A549 (cell line): ENCODE data around the gene TAF1D. TPM values are rescaled to one million over a fixed set of nuclear protein-coding genes. Genes with fewer than 3 reads are reported as not detected.

Experiments used
- ATAC-seq, 2 experiments: fragments of 200-7000 bp in 1 of 2; fragments of >200 bp in 1 of 2; cut with Nextera tagmentation in 1 of 2; cut with Tn5 transposase in 1 of 2; 3 replicates each; pipeline versions ENCODE4 v1.8.0 to v1.9.1; 2018 to 2020; ENCODE audit warnings: mild to moderate bottlenecking in 1 of 2, moderate library complexity in 1 of 2
- CTCF ChIA-PET: fragments of 300-600 bp; sonication (Branson Sonifier 250); formaldehyde crosslinking; extraction: SDS; loops from one replicate; lab custom pipeline; 2021; ENCODE audit warnings: antibody characterized with exemption, inconsistent platforms; lab: Yijun Ruan, JAX
- POLR2A ChIA-PET: fragments of 350-600 bp; formaldehyde crosslinking; extraction: SDS; loops from one replicate; lab custom pipeline; 2021; ENCODE audit warnings: antibody characterized with exemption, inconsistent platforms; lab: Yijun Ruan, JAX
- DNase-seq, 2 experiments: peaks; one replicate each; pipeline versions ENCODE4 v3.0.0 to v3.0.0-alpha.2; 2011 to 2016; ENCODE audit warnings: low read depth in 1 of 2, low spot score in 1 of 2
- FAIRE-seq: peaks from 2 replicates; lab custom pipeline; 2011; peaks lifted over from hg19 to GRCh38; lab: Jason Lieb, UNC
- H3K27ac ChIP-seq, 2 experiments: fragments of >200 bp; sonication (Bioruptor Twin); formaldehyde crosslinking; 3 replicates each; pipeline ENCODE4 v1.5.1; 2016 to 2017
- H3K4me1 ChIP-seq: fragments of >200 bp; sonication (Bioruptor Twin); formaldehyde crosslinking; 3 replicates; pipeline ENCODE4 v1.6.1; 2016
- H3K4me2 ChIP-seq: fragments of >200 bp; sonication (Bioruptor Twin); formaldehyde crosslinking; 3 replicates; pipeline ENCODE4 v1.6.1; 2016
- H3K4me3 ChIP-seq: fragments of >200 bp; sonication (Bioruptor Twin); formaldehyde crosslinking; 3 replicates; pipeline ENCODE4 v1.5.1; 2016
- H3K9me3 ChIP-seq: fragments of >200 bp; sonication (Bioruptor Twin); formaldehyde crosslinking; 3 replicates; pipeline ENCODE4 v1.6.1; 2016
- BHLHE40 ChIP-seq: IDR thresholded peaks from 2 replicates; pipeline ENCODE4 v1.6.1; 2012; ENCODE audit warnings: low read depth, low read length, inconsistent platforms
- CEBPB ChIP-seq, 2 experiments: fragments of >200 bp in 1 of 2; sonication (Bioruptor Twin) in 1 of 2; formaldehyde crosslinking in 1 of 2; IDR thresholded peaks; 2 replicates each; pipeline ENCODE4 v1.6.1; 2012 to 2016
- CHD2 ChIP-seq: fragments of 150-350 bp; IDR thresholded peaks from 2 replicates; pipeline ENCODE4 v1.6.1; 2014; ENCODE audit warnings: low read length; ENCODE audit not compliant: partially characterized antibody
- E2F6 ChIP-seq: IDR thresholded peaks from 2 replicates; pipeline ENCODE4 v1.6.1; 2012; ENCODE audit warnings: low read depth, borderline replicate concordance
- EHF ChIP-seq: fragments of 250-450 bp; sonication (Bioruptor Pico); IDR thresholded peaks from 2 replicates; pipeline ENCODE4 v1.5.0; 2020; ENCODE audit warnings: mild to moderate bottlenecking
- EP300 ChIP-seq, 2 experiments: fragments of >200 bp; sonication (Bioruptor Twin); formaldehyde crosslinking; IDR thresholded peaks; 2 replicates in 1 of 2; 3 replicates in 1 of 2; pipeline ENCODE4 v1.6.1; 2016 to 2017
- FOSL2 ChIP-seq, 2 experiments: fragments of 450-650 bp in 1 of 2; fragments of >200 bp in 1 of 2; sonication (Bioruptor Twin) in 1 of 2; formaldehyde crosslinking; IDR thresholded peaks; 2 replicates each; pipeline versions ENCODE4 v1.5.0 to v1.6.1; 2016 to 2020; ENCODE audit warnings: mild to moderate bottlenecking in 1 of 2, moderate library complexity in 1 of 2
- GATA3 ChIP-seq: IDR thresholded peaks from 2 replicates; pipeline ENCODE4 v1.6.1; 2012; ENCODE audit warnings: borderline replicate concordance
- HEYL ChIP-seq: fragments of 250-450 bp; sonication (Bioruptor Pico); IDR thresholded peaks from 2 replicates; pipeline ENCODE4 v1.8.0; 2021; ENCODE audit warnings: mild to moderate bottlenecking, moderate library complexity
- JUN ChIP-seq, 2 experiments: fragments of >200 bp; sonication (Bioruptor Twin); formaldehyde crosslinking; IDR thresholded peaks; 2 replicates in 1 of 2; 3 replicates in 1 of 2; pipeline ENCODE4 v1.6.1; 2016 to 2017
- JUNB ChIP-seq: fragments of >200 bp; sonication (Bioruptor Twin); formaldehyde crosslinking; IDR thresholded peaks from 2 replicates; pipeline ENCODE4 v1.6.1; 2016
- KDM5A ChIP-seq: fragments of 200-600 bp; sonication (generic); IDR thresholded peaks from 2 replicates; pipeline ENCODE4 v1.6.1; 2016; ENCODE audit warnings: antibody characterized with exemption, mild to moderate bottlenecking
- MAFK ChIP-seq: fragments of 450-650 bp; IDR thresholded peaks from 2 replicates; pipeline ENCODE4 v1.6.1; 2014; ENCODE audit not compliant: partially characterized antibody
- MAZ ChIP-seq: fragments of 150-350 bp; IDR thresholded peaks from 2 replicates; pipeline ENCODE4 v1.6.1; 2014; ENCODE audit warnings: antibody characterized with exemption, low read depth, low read length, borderline replicate concordance
- NFE2L2 ChIP-seq: fragments of 150-350 bp; conservative IDR thresholded peaks from 2 replicates; pipeline ENCODE4 v1.6.1; 2014; ENCODE audit warnings: low read length
- PHF8 ChIP-seq: fragments of 200-600 bp; sonication (generic); IDR thresholded peaks from 2 replicates; pipeline ENCODE4 v1.6.1; 2016; ENCODE audit warnings: low read depth, mild to moderate bottlenecking, antibody characterized with exemption, moderate library complexity, borderline replicate concordance
- POLR2AphosphoS2 ChIP-seq: conservative IDR thresholded peaks from 2 replicates; pipeline ENCODE4 v1.6.1; 2012; ENCODE audit warnings: low read length, improper control_type of control experiment, inconsistent platforms
- RARB ChIP-seq: fragments of 250-450 bp; sonication (Bioruptor Pico); IDR thresholded peaks from 2 replicates; pipeline ENCODE4 v1.8.0; 2021; ENCODE audit warnings: mild to moderate bottlenecking, moderate library complexity
- REST ChIP-seq: fragments of 200-600 bp; sonication (generic); IDR thresholded peaks from 2 replicates; pipeline ENCODE4 v1.6.1; 2016; ENCODE audit warnings: antibody characterized with exemption, mild to moderate bottlenecking, moderate library complexity
- ZSCAN20 ChIP-seq: fragments of 250-450 bp; sonication (Bioruptor Pico); IDR thresholded peaks from 2 replicates; pipeline ENCODE4 v1.8.0; 2022; ENCODE audit warnings: mild to moderate bottlenecking, moderate library complexity
- WGBS: methylation state at CpG from one replicate; pipeline ENCODE4 v1.1.6; 2017; ENCODE audit errors: missing lambda C conversion rate; 5-methylcytosine and 5-hydroxymethylcytosine counted together
- polyA plus RNA-seq, 4 experiments: library from polyadenylated mRNA; depleted of rRNA in 3 of 4; stranded (reverse); fragments of >200 nt; fragmentation: RNase III in 1 of 4; extraction: RNeasy Plus Mini Kit Qiagen cat#74134 plus additional on column Dnase treatment in 1 of 4; gene quantifications; 2 replicates in 3 of 4; 3 replicates in 1 of 4; pipeline ENCODE4 v1.2.3, GENCODE V29; 2011 to 2017
- TF ChIP-seq, protein P1 (sequence below): fragments of >200 bp; sonication (Bioruptor Twin); formaldehyde crosslinking; IDR thresholded peaks from 2 replicates; pipeline ENCODE4 v1.6.1; 2016
- TF ChIP-seq, protein P2 (sequence below): IDR thresholded peaks from 2 replicates; pipeline ENCODE4 v1.6.1; 2012

Gene TAF1D
- polyA plus RNA-seq, 2 of the 4 experiments (the other 2 are of a cell fraction) = 116 to 218 TPM

DNA sequence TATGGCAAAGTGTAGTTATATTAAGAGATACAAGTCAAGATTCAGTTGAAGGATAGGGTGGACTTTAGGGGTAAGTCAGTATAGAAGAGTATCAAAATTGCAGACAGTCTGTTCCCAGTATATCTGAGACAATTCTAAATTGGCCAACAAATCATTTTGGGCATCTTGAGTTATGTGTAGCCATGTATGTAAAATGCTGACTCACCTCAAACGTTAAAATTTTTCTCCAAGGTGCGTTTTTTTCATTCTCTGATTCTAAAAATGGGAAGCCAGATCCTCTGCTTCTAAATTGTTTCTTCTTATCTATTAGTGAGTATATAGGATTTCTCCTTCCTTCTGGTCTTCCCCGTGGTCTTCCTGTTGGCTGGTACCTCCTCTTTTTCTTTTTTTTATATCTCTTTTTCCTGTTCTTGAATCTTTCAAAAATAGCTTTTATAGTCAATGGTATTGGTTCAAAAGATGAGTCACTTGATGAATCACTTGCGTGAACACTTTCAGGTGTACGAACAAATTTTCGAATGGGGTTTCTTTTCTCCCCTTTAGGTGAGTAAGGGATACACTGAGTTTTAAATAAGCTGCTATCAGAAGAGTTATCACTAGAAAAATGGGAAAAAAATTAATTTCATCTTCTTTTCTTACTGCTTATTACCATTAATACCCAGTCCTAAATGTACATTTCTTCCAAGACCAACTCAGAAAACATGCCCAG is 3.2 kb downstream of the TAF1D start:
- Histone ChIP-seq H3K4me2 (peak overlapping the region; percentile 90), H3K9me3 (no peaks in the 10 kb centered on the region), H3K27ac (peak overlapping the region; percentile 72 to 98; a peak in 5 of 6 replicates), H3K4me1 (peaks cover 62% of the 10 kb centered on the region), H3K4me3 (peak overlapping the region; percentile 90)
- ChIA-PET CTCF (no interaction called here), POLR2A (interaction anchor here (4.2 kb wide), 1 partner anchor 46 kb away, joined by 48 read pairs; the partner anchor contains the start of gene MED17)
- under 1% methylated on average over 6 of the region's 6 CpGs for WGBS
- FAIRE-seq (no peak), DNase-seq (no peak), ATAC-seq (no peak)
- no peak for TF ChIP-seq BHLHE40
- no peak for TF ChIP-seq EHF (CRISPR knock-in tag)
- TF ChIP-seq PHF8 = no peak
- TF ChIP-seq, protein P1, sequence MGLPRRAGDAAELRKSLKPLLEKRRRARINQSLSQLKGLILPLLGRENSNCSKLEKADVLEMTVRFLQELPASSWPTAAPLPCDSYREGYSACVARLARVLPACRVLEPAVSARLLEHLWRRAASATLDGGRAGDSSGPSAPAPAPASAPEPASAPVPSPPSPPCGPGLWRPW = no peak
- TF ChIP-seq EP300 (IDR thresholded peaks at IDR 0.05) = no peak
- no peak for TF ChIP-seq MAZ
- TF ChIP-seq JUN (IDR thresholded peaks at IDR 0.05) = no peak
- peak; percentile 92 for TF ChIP-seq MAFK
- no peak for TF ChIP-seq POLR2AphosphoS2
- no peak for TF ChIP-seq E2F6
- TF ChIP-seq GATA3 = no peak
- 0 out of 2 replicates have a peak, but pooled peaks have one; percentile 17 for TF ChIP-seq JUNB
- no peak for TF ChIP-seq RARB
- peak; percentile 34; the same call in 1 of the 2 replicates for TF ChIP-seq FOSL2 (IDR thresholded peaks at IDR 0.05)
- TF ChIP-seq FOSL2 (CRISPR knock-in tag; IDR thresholded peaks at IDR 0.05) = peak; percentile 76
- TF ChIP-seq HEYL (CRISPR knock-in tag) = no peak
- peak; percentile 43 for TF ChIP-seq NFE2L2

DNA sequence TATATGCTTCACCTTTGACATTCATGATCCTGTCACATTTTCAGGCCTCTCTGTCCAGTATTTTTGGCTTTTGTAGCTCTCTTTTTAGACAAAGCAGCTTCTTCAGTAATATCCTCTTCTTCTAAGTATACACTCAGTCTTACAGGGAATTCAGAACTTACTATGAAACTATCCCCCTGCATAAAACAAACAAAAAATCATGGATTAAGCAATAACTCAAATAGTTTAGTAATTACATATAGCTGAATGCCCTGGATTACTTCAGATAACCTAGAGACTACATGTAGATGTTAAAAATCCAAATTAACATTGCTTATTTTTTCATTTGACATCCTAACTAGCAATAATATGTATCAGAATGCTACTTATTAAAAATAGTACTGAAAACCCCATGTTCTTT is 5.2 kb downstream of the TAF1D start:
- CTCF ChIA-PET = no interaction called here
- peak overlapping the region; percentile 90 for H3K4me2 ChIP-seq
- H3K4me3 ChIP-seq = peak overlapping the region; percentile 90; the same call in 1 of the 3 replicates
- POLR2A ChIA-PET = interaction anchor here (0.6 kb wide), 1 partner anchor 48 kb away, joined by 3 read pairs; the partner anchor contains the start of gene MED17
- ATAC-seq = no peak
- TF ChIP-seq CEBPB (IDR thresholded peaks at IDR 0.05) = 0 out of 4 replicates have a peak, but pooled peaks of 1 of the 2 experiments have one; percentile 8
- TF ChIP-seq ZSCAN20 (CRISPR knock-in tag) = no peak
- peaks cover 68% of the 10 kb centered on the region for H3K4me1 ChIP-seq
- no peak overlapping the region for H3K27ac ChIP-seq
- no peaks in the 10 kb centered on the region for H3K9me3 ChIP-seq
- no peak for DNase-seq
- no peak for FAIRE-seq

GRCh38 chr11:93735627-93736026 is 5.7 kb downstream of the TAF1D start:
- H3K4me3 ChIP-seq = peak overlapping the region; percentile 90; the same call in 1 of the 3 replicates
- ATAC-seq (no peak), DNase-seq (no peak), FAIRE-seq (no peak)
- 91% methylated on average over 1 of the region's 1 CpG for whole genome bisulfite sequencing
- H3K4me2 ChIP-seq = peak overlapping the region; percentile 90
- CTCF ChIA-PET = no interaction called here
- peaks cover 68% of the 10 kb centered on the region for H3K4me1 ChIP-seq
- H3K9me3 ChIP-seq = no peaks in the 10 kb centered on the region
- no peak for TF ChIP-seq CEBPB (IDR thresholded peaks at IDR 0.05)
- TF ChIP-seq KDM5A = no peak
- no peak for TF ChIP-seq MAZ
- no peak for TF ChIP-seq CHD2
- TF ChIP-seq, protein P2, sequence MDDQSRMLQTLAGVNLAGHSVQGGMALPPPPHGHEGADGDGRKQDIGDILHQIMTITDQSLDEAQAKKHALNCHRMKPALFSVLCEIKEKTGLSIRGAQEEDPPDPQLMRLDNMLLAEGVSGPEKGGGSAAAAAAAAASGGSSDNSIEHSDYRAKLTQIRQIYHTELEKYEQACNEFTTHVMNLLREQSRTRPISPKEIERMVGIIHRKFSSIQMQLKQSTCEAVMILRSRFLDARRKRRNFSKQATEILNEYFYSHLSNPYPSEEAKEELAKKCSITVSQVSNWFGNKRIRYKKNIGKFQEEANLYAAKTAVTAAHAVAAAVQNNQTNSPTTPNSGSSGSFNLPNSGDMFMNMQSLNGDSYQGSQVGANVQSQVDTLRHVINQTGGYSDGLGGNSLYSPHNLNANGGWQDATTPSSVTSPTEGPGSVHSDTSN = no peak
- no peak for TF ChIP-seq REST
- TF ChIP-seq, all 56 proteins: peak for 0
- POLR2A ChIA-PET = interaction anchor here (0.6 kb wide), 1 partner anchor 48 kb away, joined by 3 read pairs; the partner anchor contains the start of gene MED17
- no peak overlapping the region for H3K27ac ChIP-seq
